Mammary epithelial cell (primary cell): ENCODE data around the gene CHRNB2.

ENCODE experiments used
- CTCF ChIP-seq, 2 donors: IDR thresholded peaks in 1 of 2; conservative IDR thresholded peaks in 1 of 2; 2 replicates each; pipeline ENCODE4 v1.5.1; 2011 to 2012; ENCODE audit warnings: inconsistent platforms in 2 of 2, low read length in 2 of 2, mild to moderate bottlenecking in 2 of 2, control low read depth in 1 of 2, low read depth in 1 of 2; ENCODE audit not compliant: insufficient read depth in 1 of 2; ENCODE audit errors: extremely low read depth in 1 of 2
- EZH2 ChIP-seq: IDR thresholded peaks from 2 replicates; pipeline ENCODE4 v1.6.1; 2012; ENCODE audit warnings: low read length, inconsistent platforms, borderline replicate concordance

DNA sequence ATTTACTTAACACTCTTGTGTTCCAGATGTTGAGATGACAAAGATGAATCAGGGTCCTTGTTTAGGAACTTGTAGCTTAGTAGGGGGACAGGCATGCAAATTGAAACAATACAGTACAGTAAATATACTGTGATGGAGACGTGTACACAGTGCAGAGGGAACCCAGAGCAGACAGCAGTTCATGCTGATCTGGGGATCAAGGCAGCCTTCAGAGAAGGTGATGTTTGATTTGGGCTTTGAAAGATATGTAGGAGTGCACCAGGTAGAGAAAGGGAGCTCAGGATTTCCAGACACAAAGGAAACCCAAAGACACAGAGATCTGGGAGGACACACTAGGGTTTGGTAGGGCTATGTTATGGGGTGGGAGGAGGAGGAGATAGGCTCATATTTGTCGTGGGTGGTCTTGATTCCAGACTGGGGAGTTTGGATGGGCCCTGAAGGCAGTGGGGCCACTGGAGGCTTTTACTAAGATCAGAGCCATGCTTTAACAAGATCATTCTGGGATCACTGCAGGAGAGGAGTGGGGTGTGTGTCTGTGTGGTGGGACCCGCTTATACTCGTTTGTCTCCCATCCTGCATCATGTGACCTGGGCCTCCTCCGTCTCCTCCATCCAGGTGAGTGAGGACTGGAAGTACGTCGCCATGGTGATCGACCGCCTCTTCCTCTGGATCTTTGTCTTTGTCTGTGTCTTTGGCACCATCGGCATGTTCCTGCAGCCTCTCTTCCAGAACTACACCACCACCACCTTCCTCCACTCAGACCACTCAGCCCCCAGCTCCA, 7.8 kb downstream of the CHRNB2 start:
- TF ChIP-seq EZH2 (no peak), CTCF (conservative IDR thresholded peaks at IDR 0.05 in 1 of 2, IDR thresholded peaks at IDR 0.05 in 1 of 2; ENCODE audit: extremely low read depth in 1 of 2, insufficient read depth in 1 of 2, low read depth in 1 of 2, low read length in 2 of 2) (no peak)
